Kidney (tissue), 14 donors: ENCODE data around the gene HDGF. TPM values are rescaled to one million over a fixed set of nuclear protein-coding genes. Genes with fewer than 3 reads are reported as not detected.

Source experiments
- DNase-seq, 5 donors: peaks; one replicate each; pipeline ENCODE4 v3.0.0-alpha.2; 2013 to 2020
- FAIRE-seq: peaks from 2 replicates; lab custom pipeline; 2012; peaks lifted over from hg19 to GRCh38; lab: Jason Lieb, UNC
- H3K27ac ChIP-seq, 2 donors: one replicate each; pipeline ENCODE4 v1.7.0; 2013; ENCODE audit warnings: low read depth in 2 of 2, low read length in 2 of 2, inconsistent platforms in 1 of 2
- H3K27me3 ChIP-seq: one replicate; pipeline ENCODE4 v1.7.1; 2013; ENCODE audit warnings: low read length, inconsistent platforms; ENCODE audit not compliant: control insufficient read depth, insufficient read depth
- H3K36me3 ChIP-seq, 3 donors: one replicate each; pipeline versions ENCODE4 v1.7.0 to v1.7.1; 2013; ENCODE audit warnings: low read length in 3 of 3, control low read depth in 1 of 3, inconsistent platforms in 1 of 3; ENCODE audit not compliant: insufficient read depth in 3 of 3, control insufficient read depth in 2 of 3
- H3K4me1 ChIP-seq, 3 donors: one replicate each; pipeline versions ENCODE4 v1.7.0 to v1.7.1; 2013; ENCODE audit warnings: low read length in 3 of 3, inconsistent platforms in 1 of 3, low read depth in 1 of 3; ENCODE audit not compliant: control insufficient read depth in 2 of 3, insufficient read depth in 2 of 3
- H3K4me3 ChIP-seq, 3 donors: one replicate each; pipeline versions ENCODE4 v1.7.0 to v1.8.1; 2013; ENCODE audit warnings: low read length in 3 of 3, control low read depth in 1 of 3, inconsistent platforms in 1 of 3
- H3K9ac ChIP-seq, 3 donors: one replicate each; pipeline versions ENCODE4 v1.7.0 to v1.7.1; 2013; ENCODE audit warnings: low read length in 3 of 3, control low read depth in 1 of 3, inconsistent platforms in 1 of 3
- H3K9me3 ChIP-seq, 3 donors: one replicate each; pipeline versions ENCODE4 v1.7.0 to v1.7.1; 2013; ENCODE audit warnings: low read length in 3 of 3, control low read depth in 1 of 3, inconsistent platforms in 1 of 3; ENCODE audit not compliant: control insufficient read depth in 2 of 3, insufficient read depth in 1 of 3
- intact Hi-C: fragments of 100-400 bp; cut with DNase I; formaldehyde crosslinking; loops from one replicate; pipeline ENCODE4 v1.11.1; 2022
- polyA plus RNA-seq: library from polyadenylated mRNA; stranded (reverse); fragments of 350-450 nt; fragmentation: Illumina TruSeq; extraction: RNeasy Lipid Tissue Mini Kit (QIAGEN cat#74804); gene quantifications from one replicate; pipeline ENCODE4 v1.2.3, GENCODE V29; 2014; ENCODE audit warnings: low read depth, low replicate concordance; ENCODE audit not compliant: insufficient read depth
- total RNA-seq: library from RNA; stranded (reverse); fragmentation: NEBNext Ultra II Directional; extraction: Animal tissue kit (Norgen Biotek cat#: 25700); gene quantifications from one replicate; pipeline ENCODE4 v1.2.1, GENCODE V29; 2021
- TF ChIP-seq, protein P1 (sequence below): IDR thresholded peaks from 3 replicates; pipeline ENCODE4 v1.5.1; 2012; ENCODE audit warnings: mild to moderate bottlenecking, moderate library complexity, borderline replicate concordance; ENCODE audit not compliant: insufficient read depth; ENCODE audit errors: extremely low read depth
- donor health status: control.
- donor health status: control.
- donor health status: control.
- donor health status: control.
- donor health status: control.
- donor health status: DM: yes; HTN: yes; CAD: no.
- donor health status: Normal renal cell carcinoma (clear cell type).

The HDGF gene
- total and polyA plus RNA-seq, 2 donors from 2014 or later: 198 to 206 TPM

DNA sequence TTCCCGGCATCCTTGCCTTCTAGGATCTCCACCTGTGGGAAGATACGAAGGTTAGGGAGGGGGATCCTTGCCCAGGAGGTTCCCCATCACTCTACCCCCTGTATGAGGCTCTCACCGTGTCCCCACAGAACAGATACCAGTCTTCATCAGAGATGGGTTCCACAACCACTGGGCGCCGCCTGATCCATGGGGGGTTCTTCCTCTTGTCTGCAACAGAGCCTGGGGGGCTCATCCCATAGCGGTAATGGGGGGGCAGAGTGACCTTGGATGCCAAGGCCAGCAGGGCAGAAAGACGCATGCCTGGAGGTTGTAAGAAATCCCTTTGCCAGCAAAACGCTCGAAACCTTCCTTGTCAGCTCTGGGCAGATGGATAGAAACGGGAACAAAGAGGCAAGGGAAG lies 13.1 kb downstream of the HDGF start:
- no peak overlapping the region for H3K4me3 ChIP-seq
- peaks cover 0 to 13% (median 7%) of the 10 kb centered on the region in 3 donors for H3K36me3 ChIP-seq
- no peak overlapping the region for H3K27ac ChIP-seq
- H3K4me1 ChIP-seq: peaks cover 0 to 11% (median 6%) of the 10 kb centered on the region in 3 donors
- H3K9ac ChIP-seq: no peak overlapping the region
- TF ChIP-seq, protein P1, sequence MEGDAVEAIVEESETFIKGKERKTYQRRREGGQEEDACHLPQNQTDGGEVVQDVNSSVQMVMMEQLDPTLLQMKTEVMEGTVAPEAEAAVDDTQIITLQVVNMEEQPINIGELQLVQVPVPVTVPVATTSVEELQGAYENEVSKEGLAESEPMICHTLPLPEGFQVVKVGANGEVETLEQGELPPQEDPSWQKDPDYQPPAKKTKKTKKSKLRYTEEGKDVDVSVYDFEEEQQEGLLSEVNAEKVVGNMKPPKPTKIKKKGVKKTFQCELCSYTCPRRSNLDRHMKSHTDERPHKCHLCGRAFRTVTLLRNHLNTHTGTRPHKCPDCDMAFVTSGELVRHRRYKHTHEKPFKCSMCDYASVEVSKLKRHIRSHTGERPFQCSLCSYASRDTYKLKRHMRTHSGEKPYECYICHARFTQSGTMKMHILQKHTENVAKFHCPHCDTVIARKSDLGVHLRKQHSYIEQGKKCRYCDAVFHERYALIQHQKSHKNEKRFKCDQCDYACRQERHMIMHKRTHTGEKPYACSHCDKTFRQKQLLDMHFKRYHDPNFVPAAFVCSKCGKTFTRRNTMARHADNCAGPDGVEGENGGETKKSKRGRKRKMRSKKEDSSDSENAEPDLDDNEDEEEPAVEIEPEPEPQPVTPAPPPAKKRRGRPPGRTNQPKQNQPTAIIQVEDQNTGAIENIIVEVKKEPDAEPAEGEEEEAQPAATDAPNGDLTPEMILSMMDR: no peak
- DNase-seq: no peak
- no peaks in the 10 kb centered on the region for H3K27me3 ChIP-seq
- FAIRE-seq: no peak
- intact Hi-C loops: no loop called here
- no peaks in the 10 kb centered on the region for H3K9me3 ChIP-seq

GRCh38 chr1:156733989-156734584 lies 17.4 kb downstream of the HDGF start:
- Histone ChIP-seq H3K27me3 (no peaks in the 10 kb centered on the region), H3K27ac (no peak overlapping the region), H3K9ac (no peak overlapping the region), H3K9me3 (no peaks in the 10 kb centered on the region), H3K36me3 (peaks cover 0 to 8% (median 5%) of the 10 kb centered on the region in 3 donors), H3K4me1 (peaks cover 0 to 4% (median 2%) of the 10 kb centered on the region in 3 donors), H3K4me3 (no peak overlapping the region)
- DNase-seq: no peak
- no peak for FAIRE-seq
- intact Hi-C loops: no loop called here
- TF ChIP-seq, protein P1: no peak

DNA sequence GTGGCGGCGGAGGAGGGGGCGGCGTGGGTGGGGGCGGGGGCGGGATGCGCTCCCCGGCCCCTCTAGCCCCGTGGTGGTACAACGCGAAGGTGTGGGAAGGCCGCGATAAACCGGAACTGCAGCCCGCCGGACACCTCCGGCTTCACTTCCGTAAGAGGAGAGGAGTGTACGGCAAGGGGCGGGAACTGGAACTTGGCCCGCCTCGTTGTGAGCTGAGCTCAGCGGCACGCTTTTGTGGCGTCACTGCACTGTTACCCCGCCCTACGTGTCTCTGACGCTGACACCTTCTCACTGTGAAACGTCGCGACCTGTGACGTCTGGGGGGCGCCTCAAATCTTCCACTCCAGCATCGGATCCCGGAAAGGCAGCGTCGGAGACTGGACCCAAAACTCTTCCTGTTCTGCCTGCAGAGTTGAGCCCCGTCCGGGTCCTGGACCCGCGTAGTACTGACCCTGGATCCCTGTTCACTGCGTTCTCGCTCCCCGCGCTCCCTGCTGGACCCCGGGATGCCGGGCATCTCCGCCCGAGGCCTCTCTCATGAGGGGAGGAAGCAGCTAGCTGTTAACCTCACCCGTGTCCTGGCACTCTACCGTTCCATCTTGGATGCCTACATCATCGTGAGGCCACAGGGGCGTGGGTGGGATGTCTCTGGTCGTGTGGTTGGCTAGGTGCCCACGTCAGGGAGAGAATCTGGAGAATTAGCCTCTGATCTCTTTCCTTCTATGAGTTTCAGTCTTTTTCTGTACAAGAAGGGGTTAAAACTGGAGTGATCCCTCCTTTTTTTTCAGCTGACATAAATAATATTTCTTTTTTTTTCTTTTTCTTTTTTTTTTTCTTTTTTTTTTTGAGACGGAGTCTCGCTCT lies 22.6 kb downstream of the HDGF start, which contains the start of gene ISG20L2:
Gene ISG20L2 (minus strand): TSS at position 168 of the 864 bp plus-strand sequence. CDS start 1,114 bp downstream, outside the sequence.
- peaks cover 9 to 29% (median 22%) of the 10 kb centered on the region in 3 donors for H3K4me1 ChIP-seq
- H3K9ac ChIP-seq: peak within 1 kb of the TSS; percentile 92 to 98 (median 97)
- H3K27me3 ChIP-seq: no peaks in the 10 kb centered on the region
- DNase-seq (peak; percentile 96 to 99 (median 98)), FAIRE-seq (no peak)
- H3K36me3 ChIP-seq: peaks cover 0 to 10% (median 0%) of the 10 kb centered on the region in 3 donors
- intact Hi-C loops: no loop called here
- peak within 1 kb of the TSS; percentile 93 to 94 for H3K27ac ChIP-seq
- peak within 1 kb of the TSS; percentile 90 to 100 (median 96) for H3K4me3 ChIP-seq
- no peaks in the 10 kb centered on the region for H3K9me3 ChIP-seq
- TF ChIP-seq, protein P1: no peak
